IMR-90 (cell line): ENCODE data around the gene CDX1. TPM values are rescaled to one million over a fixed set of nuclear protein-coding genes. Genes with fewer than 3 reads are reported as not detected.

Experiments used
- ATAC-seq: fragments of 200-7000 bp; cut with Tn5 transposase; 2 replicates; pipeline ENCODE4 v1.9.1; 2020; ENCODE audit warnings: low read depth, mild to moderate bottlenecking, moderate library complexity
- BruUV-seq: library from RNA; stranded (reverse); fragments of 400-500 nt; replicated peaks from 2 replicates; lab custom pipeline; 2021; lab: Mats Ljungman, UMichigan
- CTCF ChIA-PET: fragments of 300-600 bp; formaldehyde crosslinking; extraction: SDS; loops from one replicate; lab custom pipeline; 2021; ENCODE audit warnings: antibody characterized with exemption; lab: Yijun Ruan, JAX
- POLR2A ChIA-PET: fragments of 300-600 bp; sonication (Branson Sonifier 250); formaldehyde crosslinking; loops from one replicate; lab custom pipeline; 2022; ENCODE audit warnings: antibody characterized with exemption; ENCODE audit not compliant: unreplicated experiment; lab: Charles Lee
- DNase-seq: peaks from one replicate; pipeline ENCODE4 v3.0.0; 2013
- H2AFZ ChIP-seq: replicated peaks from 2 replicates; pipeline ENCODE3; 2013; ENCODE audit warnings: low read length, mild to moderate bottlenecking; ENCODE audit not compliant: poor library complexity
- H2AK5ac ChIP-seq: 2 replicates; pipeline ENCODE4 v1.6.1; 2013; ENCODE audit warnings: low read depth, low read length, inconsistent platforms
- H2AK9ac ChIP-seq: replicated peaks from 2 replicates; pipeline ENCODE3; 2013; ENCODE audit warnings: mild to moderate bottlenecking, low read depth, low read length, moderate library complexity; ENCODE audit not compliant: poor library complexity
- H2BK120ac ChIP-seq: 2 replicates; pipeline ENCODE4 v1.6.1; 2013; ENCODE audit warnings: low read depth, low read length, inconsistent platforms
- H2BK15ac ChIP-seq: 3 replicates; pipeline ENCODE4 v1.6.1; 2013; ENCODE audit warnings: low read depth, low read length, inconsistent platforms
- H2BK20ac ChIP-seq: 2 replicates; pipeline ENCODE4 v1.6.1; 2013; ENCODE audit warnings: low read depth, mild to moderate bottlenecking, inconsistent platforms, low read length, moderate library complexity
- H2BK5ac ChIP-seq: 2 replicates; pipeline ENCODE4 v1.6.1; 2013; ENCODE audit warnings: mild to moderate bottlenecking, low read depth, low read length, inconsistent platforms; ENCODE audit not compliant: poor library complexity, severe bottlenecking
- H3K14ac ChIP-seq: replicated peaks from 2 replicates; pipeline ENCODE4 v1.6.1; 2013; ENCODE audit warnings: low read depth, low read length, inconsistent platforms
- H3K18ac ChIP-seq: 2 replicates; pipeline ENCODE4 v1.6.1; 2013; ENCODE audit warnings: low read depth, low read length, control low read depth
- H3K23ac ChIP-seq: 2 replicates; pipeline ENCODE4 v1.6.1; 2013; ENCODE audit warnings: low read depth, low read length, inconsistent platforms
- H3K27ac ChIP-seq: 2 replicates; pipeline ENCODE4 v1.5.1; 2013; ENCODE audit warnings: mild to moderate bottlenecking, control low read depth, low read length; ENCODE audit not compliant: insufficient read depth
- H3K27me3 ChIP-seq: 2 replicates; pipeline ENCODE4 v1.6.1; 2013; ENCODE audit warnings: low read length; ENCODE audit not compliant: control insufficient read depth, insufficient read depth
- H3K36me3 ChIP-seq: 2 replicates; pipeline ENCODE4 v1.6.1; 2013; ENCODE audit warnings: low read length, mixed read lengths; ENCODE audit not compliant: control insufficient read depth, insufficient read depth
- H3K4ac ChIP-seq: 2 replicates; pipeline ENCODE4 v1.6.1; 2013; ENCODE audit warnings: low read depth, low read length, inconsistent platforms
- H3K4me1 ChIP-seq: 2 replicates; pipeline ENCODE4 v1.6.1; 2013; ENCODE audit warnings: low read length, mixed read lengths; ENCODE audit not compliant: control insufficient read depth, insufficient read depth
- H3K4me2 ChIP-seq: 2 replicates; pipeline ENCODE4 v1.6.1; 2013; ENCODE audit warnings: low read depth, mild to moderate bottlenecking, control low read depth, low read length, moderate library complexity
- H3K4me3 ChIP-seq: 2 replicates; pipeline ENCODE4 v1.5.1; 2013; ENCODE audit warnings: low read depth, mild to moderate bottlenecking, control low read depth, low read length, moderate library complexity; ENCODE audit not compliant: insufficient read depth
- H3K56ac ChIP-seq: 2 replicates; pipeline ENCODE4 v1.6.1; 2013; ENCODE audit warnings: low read length, inconsistent platforms; ENCODE audit not compliant: insufficient read depth; ENCODE audit errors: extremely low read depth
- H3K79me1 ChIP-seq, 2 experiments: 2 replicates each; pipeline ENCODE4 v1.6.1; 2013; ENCODE audit warnings: low read length in 2 of 2, inconsistent platforms in 1 of 2, low read depth in 1 of 2
- H3K9ac ChIP-seq: 2 replicates; pipeline ENCODE4 v1.6.1; 2013; ENCODE audit warnings: low read depth, low read length, control low read depth
- H3K9me1 ChIP-seq: 2 replicates; pipeline ENCODE4 v1.6.1; 2013; ENCODE audit warnings: low read length, inconsistent platforms; ENCODE audit not compliant: insufficient read depth
- H3K9me3 ChIP-seq: 2 replicates; pipeline ENCODE4 v1.6.1; 2013; ENCODE audit warnings: low read length; ENCODE audit not compliant: control insufficient read depth, insufficient read depth
- H4K20me1 ChIP-seq: 2 replicates; pipeline ENCODE4 v1.6.1; 2013; ENCODE audit warnings: low read length, inconsistent platforms; ENCODE audit not compliant: insufficient read depth
- H4K5ac ChIP-seq: 2 replicates; pipeline ENCODE4 v1.6.1; 2013; ENCODE audit warnings: mild to moderate bottlenecking, low read depth, low read length, control low read depth
- H4K8ac ChIP-seq, 2 experiments: 2 replicates each; pipeline ENCODE4 v1.6.1; 2013; ENCODE audit warnings: low read depth in 2 of 2, low read length in 2 of 2, control low read depth in 1 of 2, inconsistent platforms in 1 of 2
- H4K91ac ChIP-seq: 2 replicates; pipeline ENCODE4 v1.6.1; 2013; ENCODE audit warnings: low read depth, low read length, inconsistent platforms; ENCODE audit not compliant: insufficient read depth
- CEBPB ChIP-seq: IDR thresholded peaks from 2 replicates; pipeline ENCODE4 v1.6.1; 2012; ENCODE audit warnings: low read depth, low read length, improper control_type of control experiment
- FOS ChIP-seq: fragments of 150-350 bp; IDR thresholded peaks from 2 replicates; pipeline ENCODE4 v1.6.1; 2016; ENCODE audit warnings: low read depth, low read length
- MAFK ChIP-seq: IDR thresholded peaks from 2 replicates; pipeline ENCODE4 v1.6.1; 2012; ENCODE audit warnings: low read depth, low read length, improper control_type of control experiment
- MXI1 ChIP-seq: IDR thresholded peaks from 2 replicates; pipeline ENCODE4 v1.6.1; 2012; ENCODE audit warnings: low read depth, mild to moderate bottlenecking, low read length, moderate library complexity, borderline replicate concordance
- NFE2L2 ChIP-seq: fragments of 150-350 bp; IDR thresholded peaks from 2 replicates; pipeline ENCODE4 v1.6.1; 2016; ENCODE audit warnings: low read depth, mild to moderate bottlenecking, low read length
- POLR2A ChIP-seq: IDR thresholded peaks from 2 replicates; pipeline ENCODE4 v1.6.1; 2012; ENCODE audit warnings: mild to moderate bottlenecking, low read depth, low read length
- RAD21 ChIP-seq: IDR thresholded peaks from 2 replicates; pipeline ENCODE4 v1.6.1; 2012; ENCODE audit warnings: low read length, improper control_type of control experiment
- RFX5 ChIP-seq: IDR thresholded peaks from 2 replicates; pipeline ENCODE4 v1.8.0; 2012; ENCODE audit warnings: low read depth, mild to moderate bottlenecking, low read length, moderate library complexity
- WGBS, 2 experiments: methylation state at CpG; one replicate each; pipeline versions ENCODE4 v1.1.5 to v1.1.7; 2013; ENCODE audit warnings: missing lambda C conversion rate in 2 of 2; ENCODE audit not compliant: insufficient read length in 1 of 2; ENCODE audit errors: extremely low coverage in 2 of 2; 5-methylcytosine and 5-hydroxymethylcytosine counted together
- dilution Hi-C: fragments of 300-500 bp; cut with HindIII; formaldehyde crosslinking; loops from one replicate; pipeline ENCODE4 v1.14.3; 2018; ENCODE audit warnings: low sequenced_read_pairs; ENCODE audit not compliant: unreplicated experiment
- in situ Hi-C: fragments of 300-500 bp; cut with MboI; formaldehyde crosslinking; loops from 3 replicates; pipeline ENCODE4 v1.14.3; 2019; ENCODE audit warnings: low sequenced_read_pairs, inconsistent platforms, mixed read lengths
- intact Hi-C: fragments of 100-400 bp; cut with micrococcal nuclease; formaldehyde crosslinking; loops from 2 replicates; pipeline ENCODE4 v1.10.0; 2022
- polyA plus RNA-seq, 3 experiments: library from polyadenylated mRNA; depleted of rRNA; stranded (reverse); fragments of >200 nt; gene quantifications; 2 replicates each; pipeline ENCODE4 v1.2.3, GENCODE V29; 2012; ENCODE audit warnings: low replicate concordance in 1 of 3
- total RNA-seq: library from RNA; depleted of rRNA; stranded (reverse); fragments of >200 nt; gene quantifications from 2 replicates; pipeline ENCODE4 v1.2.3, GENCODE V29; 2012

Gene CDX1
- total and polyA plus RNA-seq, 2 of the 4 experiments (the other 2 are of a cell fraction): 0.18 to 0.24 TPM

DNA sequence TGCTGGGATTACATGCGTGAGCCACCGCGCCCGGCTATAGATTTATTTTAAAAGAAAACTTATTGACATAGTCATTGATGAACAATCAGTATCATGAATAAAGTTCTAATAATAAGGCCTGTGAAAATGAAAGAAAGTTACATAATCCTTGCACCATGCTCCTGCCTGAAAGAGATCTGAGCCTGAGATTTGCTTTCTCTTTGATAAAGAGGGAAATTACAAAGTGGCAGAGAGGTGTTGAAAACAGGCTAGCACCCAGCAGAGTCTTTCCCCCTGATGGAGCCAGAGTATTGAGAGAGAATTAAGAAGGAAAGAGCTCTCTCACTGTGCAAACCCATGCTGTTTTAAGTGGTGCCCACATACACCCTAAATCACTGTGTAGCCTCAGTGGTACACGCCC, 60.5 kb downstream of the CDX1 start:
- CTCF ChIA-PET: interaction anchor here (0.6 to 0.8 kb wide), 3 partner anchors 9 to 138 kb away, joined by 3 read pairs; no protein-coding TSS in a partner anchor
- no peak overlapping the region for H2AFZ ChIP-seq
- no peak overlapping the region for H4K8ac ChIP-seq
- no TSS peak for BruUV-seq
- no peaks in the 10 kb centered on the region for H3K36me3 ChIP-seq
- H2BK120ac ChIP-seq: no peak overlapping the region
- peak; percentile 21 for ATAC-seq
- H2AK5ac ChIP-seq: no peak overlapping the region
- H2BK5ac ChIP-seq: no peak overlapping the region
- peaks cover 3% of the 10 kb centered on the region; the same call in 1 of the 2 replicates for H3K4me1 ChIP-seq
- POLR2A ChIA-PET: no interaction called here
- no peak overlapping the region for H3K23ac ChIP-seq
- no peak overlapping the region for H2AK9ac ChIP-seq
- dilution Hi-C loops: no loop called here
- no peak for TF ChIP-seq MAFK
- no peak for TF ChIP-seq CEBPB
- no peak for TF ChIP-seq POLR2A
- TF ChIP-seq NFE2L2: no peak
- no peak for TF ChIP-seq RAD21
- TF ChIP-seq RFX5: no peak
- no peak for TF ChIP-seq FOS
- TF ChIP-seq MXI1: no peak
- H3K14ac ChIP-seq: no peak overlapping the region
- H3K4me3 ChIP-seq: no peak overlapping the region
- peaks cover 7% of the 10 kb centered on the region for H3K9me1 ChIP-seq
- in situ Hi-C loops: no loop called here
- no peak overlapping the region for H3K9ac ChIP-seq
- no peaks in the 10 kb centered on the region; the same call in 1 of the 2 replicates for H3K27me3 ChIP-seq
- no peak overlapping the region for H2BK15ac ChIP-seq
- DNase-seq: no peak
- H4K20me1 ChIP-seq: no peaks in the 10 kb centered on the region
- no peak overlapping the region for H4K5ac ChIP-seq
- intact Hi-C loops: loop anchor here (2.0 kb wide), 1 partner anchor 210 kb away; no protein-coding TSS in a partner anchor
- no peak overlapping the region for H3K56ac ChIP-seq
- H3K9me3 ChIP-seq: no peaks in the 10 kb centered on the region
- no peak overlapping the region for H3K18ac ChIP-seq
- H3K4me2 ChIP-seq: no peak overlapping the region
- WGBS, 2 experiments: no CpG with 5 or more reads among the region's 5 CpGs
- H3K27ac ChIP-seq: no peak overlapping the region
- H4K91ac ChIP-seq: no peak overlapping the region
- no peaks in the 10 kb centered on the region for H3K79me1 ChIP-seq
- no peak overlapping the region for H3K4ac ChIP-seq
- H2BK20ac ChIP-seq: no peak overlapping the region
